Measurements from ENCODE around the gene CLCN6.

CLCN6 gene

DNA sequence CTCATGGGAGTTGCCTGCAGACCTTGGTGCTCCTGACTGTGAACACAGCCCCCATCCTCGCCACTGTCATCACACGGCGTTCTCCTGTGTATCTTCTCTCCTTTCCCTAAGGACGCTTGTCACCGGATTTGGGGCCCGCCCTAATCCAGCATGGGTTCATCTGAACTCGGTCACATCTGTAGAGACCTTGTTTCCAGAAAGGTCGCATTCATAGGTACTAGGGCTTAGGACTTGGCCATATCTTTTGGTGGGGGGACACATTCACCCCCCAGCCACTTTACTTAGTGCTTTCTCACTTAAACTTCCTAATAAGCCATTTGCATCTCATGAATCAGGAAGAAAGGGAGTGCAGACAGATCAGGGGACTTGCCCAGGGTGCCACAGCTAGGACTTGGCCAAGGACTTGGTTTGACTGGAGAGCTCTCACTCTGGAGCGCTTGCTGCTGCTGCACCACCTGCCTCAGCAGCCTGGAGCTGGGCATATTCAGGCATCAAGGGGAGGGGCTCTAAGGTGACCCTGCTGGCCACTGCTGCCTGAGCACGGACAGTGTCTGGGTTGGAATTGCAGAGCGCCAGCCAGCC is 31.9 kb downstream of the CLCN6 start:
- H3K9me3 ChIP-seq (ENCODE audit: severe bottlenecking), result no peaks in the 10 kb centered on the region
- H3K27ac ChIP-seq, result no peak overlapping the region
- TF ChIP-seq CTCF (IDR thresholded peaks at IDR 0.05; ENCODE audit: low read depth, low read length), result no peak
- DNase-seq, result no peak
- H3K4me3 ChIP-seq (ENCODE audit: low read depth, low read length), result no peak overlapping the region
- peaks cover 87% of the 10 kb centered on the region for H3K36me3 ChIP-seq
- H3K27me3 ChIP-seq (ENCODE audit: insufficient read depth, low read depth, severe bottlenecking), result no peaks in the 10 kb centered on the region

DNA sequence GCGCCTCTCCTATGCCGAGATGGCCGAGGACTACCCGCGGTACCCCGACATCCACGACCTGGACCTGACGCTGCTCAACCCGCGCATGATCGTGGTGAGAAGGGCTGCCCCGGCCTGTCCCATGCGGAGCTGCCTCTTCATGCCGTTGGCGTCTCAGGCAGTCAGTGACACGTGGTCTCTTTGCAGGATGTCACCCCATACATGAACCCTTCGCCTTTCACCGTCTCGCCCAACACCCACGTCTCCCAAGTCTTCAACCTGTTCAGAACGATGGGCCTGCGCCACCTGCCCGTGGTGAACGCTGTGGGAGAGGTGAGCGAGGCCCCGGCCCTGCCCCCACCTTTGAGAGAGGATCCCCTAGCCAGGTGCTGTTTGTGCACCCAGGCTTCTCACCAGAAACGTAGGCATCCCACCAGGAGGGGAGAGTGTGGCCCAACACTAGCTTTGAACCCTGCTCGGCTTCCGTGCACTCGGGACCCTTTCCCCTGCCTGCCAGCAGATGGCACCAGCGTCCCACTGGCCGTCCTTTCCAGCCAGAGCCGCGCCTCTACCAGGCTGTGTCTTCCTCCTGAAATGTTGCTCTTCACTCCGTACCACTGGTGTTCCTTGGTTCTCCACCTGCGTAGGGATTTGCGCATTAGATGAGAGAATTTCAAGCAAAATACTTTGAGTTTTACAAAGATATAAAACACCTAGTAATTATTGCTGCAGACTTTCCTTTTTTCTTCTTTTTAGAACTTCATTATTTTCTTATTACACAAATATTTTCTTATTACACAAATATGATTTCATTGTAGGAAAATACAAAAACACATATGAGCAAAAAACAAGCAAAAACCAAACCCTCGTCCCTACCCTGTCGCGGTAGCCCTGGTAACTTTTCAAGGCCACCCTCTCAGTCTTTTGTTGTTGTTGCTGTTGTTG is 32.6 kb downstream of the CLCN6 start:
- no peak overlapping the region for H3K27ac ChIP-seq
- peak; percentile 99 for TF ChIP-seq CTCF (IDR thresholded peaks at IDR 0.05; ENCODE audit: low read depth, low read length)
- H3K27me3 ChIP-seq (ENCODE audit: insufficient read depth, low read depth, severe bottlenecking), result no peaks in the 10 kb centered on the region
- peak; percentile 67 for DNase-seq
- no peak overlapping the region for H3K4me3 ChIP-seq (ENCODE audit: low read depth, low read length)
- H3K36me3 ChIP-seq, result peaks cover 85% of the 10 kb centered on the region
- H3K9me3 ChIP-seq (ENCODE audit: severe bottlenecking), result no peaks in the 10 kb centered on the region

DNA sequence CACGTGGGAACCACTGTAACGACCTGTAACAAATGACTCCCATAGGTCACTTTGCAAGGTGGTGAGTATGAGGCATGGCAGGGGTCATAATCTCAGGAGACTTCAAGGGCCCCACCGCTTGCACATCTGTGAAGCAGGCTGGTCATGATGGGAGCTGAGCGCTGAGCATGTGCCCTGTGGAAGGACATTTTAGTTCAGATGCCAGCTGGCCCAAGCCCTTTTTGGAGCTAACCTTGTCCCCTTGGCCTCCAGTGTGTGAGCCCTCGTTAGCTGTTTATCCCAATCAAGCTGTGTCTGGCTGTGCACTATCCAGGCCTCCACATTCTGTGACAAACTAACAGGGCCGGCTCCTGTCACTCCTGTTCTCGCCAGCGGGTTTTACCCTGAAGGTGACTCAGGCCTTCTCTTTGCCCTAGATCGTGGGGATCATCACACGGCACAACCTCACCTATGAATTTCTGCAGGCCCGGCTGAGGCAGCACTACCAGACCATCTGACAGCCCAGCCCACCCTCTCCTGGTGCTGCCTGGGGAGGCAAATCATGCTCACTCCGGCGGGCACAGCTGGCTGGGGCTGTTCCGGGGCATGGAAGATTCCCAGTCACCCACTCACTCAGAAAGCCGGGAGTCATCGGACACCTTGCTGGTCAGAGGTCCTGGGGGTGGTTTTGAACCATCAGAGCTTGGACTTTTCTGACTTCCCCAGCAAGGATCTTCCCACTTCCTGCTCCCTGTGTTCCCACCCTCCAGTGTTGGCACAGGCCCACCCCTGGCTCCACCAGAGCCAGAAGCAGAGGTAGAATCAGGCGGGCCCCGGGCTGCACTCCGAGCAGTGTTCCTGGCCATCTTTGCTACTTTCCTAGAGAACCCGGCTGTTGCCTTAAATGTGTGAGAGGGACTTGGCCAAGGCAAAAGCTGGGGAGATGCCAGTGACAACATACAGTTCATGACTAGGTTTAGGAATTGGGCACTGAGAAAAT is 34.0 kb downstream of the CLCN6 start:
- H3K27ac ChIP-seq, result no peak overlapping the region
- TF ChIP-seq CTCF (IDR thresholded peaks at IDR 0.05; ENCODE audit: low read depth, low read length), result no peak
- peaks cover 83% of the 10 kb centered on the region for H3K36me3 ChIP-seq
- H3K9me3 ChIP-seq (ENCODE audit: severe bottlenecking), result no peaks in the 10 kb centered on the region
- no peak for DNase-seq
- no peaks in the 10 kb centered on the region for H3K27me3 ChIP-seq (ENCODE audit: insufficient read depth, low read depth, severe bottlenecking)
- no peak overlapping the region for H3K4me3 ChIP-seq (ENCODE audit: low read depth, low read length)

DNA sequence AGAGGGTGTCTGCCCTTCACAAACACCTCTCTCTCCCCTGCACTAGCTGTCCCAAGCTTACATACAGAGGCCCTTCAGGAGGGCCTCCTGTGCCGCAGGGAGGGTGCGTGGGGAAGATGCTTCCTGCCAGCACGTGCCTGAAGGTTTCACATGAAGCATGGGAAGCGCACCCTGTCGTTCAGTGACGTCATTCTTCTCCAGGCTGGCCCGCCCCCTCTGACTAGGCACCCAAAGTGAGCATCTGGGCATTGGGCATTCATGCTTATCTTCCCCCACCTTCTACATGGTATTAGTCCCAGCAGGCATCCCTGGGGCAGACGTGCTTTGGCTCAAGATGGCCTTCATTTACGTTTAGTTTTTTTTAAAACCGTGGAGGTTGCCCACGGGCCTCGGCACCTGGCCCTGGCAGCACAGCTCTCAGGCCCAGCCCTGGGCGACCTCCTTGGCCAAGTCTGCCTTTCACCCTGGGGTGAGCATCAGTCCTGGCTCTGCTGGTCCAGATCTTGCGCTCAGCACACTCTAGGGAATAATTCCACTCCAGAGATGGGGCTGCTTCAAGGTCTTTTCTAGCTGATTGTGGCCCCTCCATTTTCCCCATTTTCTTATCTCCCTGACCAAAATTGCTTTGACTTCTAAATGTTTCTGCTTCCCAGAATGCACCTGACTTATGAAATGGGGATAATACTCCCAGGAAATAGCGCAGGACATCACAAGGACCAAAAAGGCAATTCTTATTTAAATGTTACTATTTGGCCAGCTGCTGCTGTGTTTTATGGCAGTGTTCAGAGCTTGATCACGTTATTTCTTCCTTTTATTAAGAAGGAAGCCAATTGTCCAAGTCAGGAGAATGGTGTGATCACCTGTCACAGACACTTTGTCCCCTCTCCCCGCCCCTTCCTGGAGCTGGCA is 35.5 kb downstream of the CLCN6 start:
- peak; percentile 53 for DNase-seq
- Histone ChIP-seq H3K27ac (peak overlapping the region; percentile 15), H3K27me3 (ENCODE audit: insufficient read depth, low read depth, severe bottlenecking) (no peaks in the 10 kb centered on the region), H3K36me3 (peaks cover 72% of the 10 kb centered on the region), H3K4me3 (ENCODE audit: low read depth, low read length) (no peak overlapping the region), H3K9me3 (ENCODE audit: severe bottlenecking) (no peaks in the 10 kb centered on the region)
- no peak for TF ChIP-seq CTCF (IDR thresholded peaks at IDR 0.05; ENCODE audit: low read depth, low read length)

Data from WERI-Rb-1 (cell line).